Erythroblast (primary cell): ENCODE results near the gene ANKRD6.

Experiments
- GATA1 ChIP-seq: IDR thresholded peaks from 2 replicates; pipeline ENCODE4 v1.6.1; 2011; ENCODE audit warnings: low read depth, mild to moderate bottlenecking, control low read depth, low read length, moderate library complexity
- POLR2A ChIP-seq: IDR thresholded peaks from 2 replicates; pipeline ENCODE4 v1.6.1; 2011; ENCODE audit warnings: mild to moderate bottlenecking, low read length

DNA sequence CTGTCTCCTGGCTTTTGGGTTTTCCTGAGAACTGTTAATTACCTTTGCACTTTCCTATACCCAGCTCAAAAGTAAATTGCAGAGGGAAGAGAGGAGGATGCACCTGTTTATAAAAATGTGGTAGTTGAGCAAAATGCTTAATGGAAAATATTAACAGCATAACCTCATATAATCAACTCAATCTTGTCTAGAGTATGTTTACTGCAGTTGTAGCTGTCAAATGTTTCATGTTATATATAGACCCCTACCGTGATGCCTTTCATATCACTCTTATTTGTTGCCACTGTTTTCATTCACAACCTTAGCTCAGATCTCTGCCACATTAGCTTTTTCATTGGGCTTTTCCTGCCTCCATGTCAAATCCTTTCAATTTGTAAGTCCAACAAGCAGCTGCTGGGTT lies 36.0 kb downstream of the ANKRD6 start:
- TF ChIP-seq POLR2A (no peak), GATA1 (no peak)
